PC-9 (cell line): Measurements from ENCODE around the gene METTL13.

ENCODE experiments used
- CTCF ChIP-seq: fragments of 200-600 bp; sonication (generic); conservative IDR thresholded peaks from 2 replicates; pipeline ENCODE4 v1.6.1; 2017; ENCODE audit warnings: mixed run types, antibody characterized with exemption, mild to moderate bottlenecking, moderate library complexity
- EZH2 ChIP-seq: fragments of 200-600 bp; sonication (generic); IDR thresholded peaks from 2 replicates; pipeline ENCODE4 v1.8.0; 2017; ENCODE audit warnings: antibody characterized with exemption, low read depth

GRCh38 chr1:171756856-171757255 lies 24.6 kb upstream of the METTL13 start:
- no peak for TF ChIP-seq EZH2
- no peak for TF ChIP-seq CTCF
